ENCODE data around the gene OR4K14.

OR4K14 gene

GRCh38 chr14:20019257-20019865 is at the start of gene OR4K14:
Gene OR4K14 (minus strand): TSS chr14:20019307. CDS start chr14:20015193, 4,114 bp downstream.
- H3K27ac ChIP-seq = no peak within 1 kb of the TSS
- TF ChIP-seq, protein P1, sequence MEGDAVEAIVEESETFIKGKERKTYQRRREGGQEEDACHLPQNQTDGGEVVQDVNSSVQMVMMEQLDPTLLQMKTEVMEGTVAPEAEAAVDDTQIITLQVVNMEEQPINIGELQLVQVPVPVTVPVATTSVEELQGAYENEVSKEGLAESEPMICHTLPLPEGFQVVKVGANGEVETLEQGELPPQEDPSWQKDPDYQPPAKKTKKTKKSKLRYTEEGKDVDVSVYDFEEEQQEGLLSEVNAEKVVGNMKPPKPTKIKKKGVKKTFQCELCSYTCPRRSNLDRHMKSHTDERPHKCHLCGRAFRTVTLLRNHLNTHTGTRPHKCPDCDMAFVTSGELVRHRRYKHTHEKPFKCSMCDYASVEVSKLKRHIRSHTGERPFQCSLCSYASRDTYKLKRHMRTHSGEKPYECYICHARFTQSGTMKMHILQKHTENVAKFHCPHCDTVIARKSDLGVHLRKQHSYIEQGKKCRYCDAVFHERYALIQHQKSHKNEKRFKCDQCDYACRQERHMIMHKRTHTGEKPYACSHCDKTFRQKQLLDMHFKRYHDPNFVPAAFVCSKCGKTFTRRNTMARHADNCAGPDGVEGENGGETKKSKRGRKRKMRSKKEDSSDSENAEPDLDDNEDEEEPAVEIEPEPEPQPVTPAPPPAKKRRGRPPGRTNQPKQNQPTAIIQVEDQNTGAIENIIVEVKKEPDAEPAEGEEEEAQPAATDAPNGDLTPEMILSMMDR (conservative IDR thresholded peaks at IDR 0.05) = no peak
- no peak for TF ChIP-seq ZFX (IDR thresholded peaks at IDR 0.05)

GRCh38 chr14:20059745-20060144 is 40.6 kb upstream of the OR4K14 start, which contains the start of gene OR4L1:
Gene OR4L1 (plus strand): TSS chr14:20060045. CDS start chr14:20060045, 0 bp downstream.
- TF ChIP-seq ZFX (IDR thresholded peaks at IDR 0.05) = no peak
- no peak within 1 kb of the TSS for H3K27ac ChIP-seq

DNA sequence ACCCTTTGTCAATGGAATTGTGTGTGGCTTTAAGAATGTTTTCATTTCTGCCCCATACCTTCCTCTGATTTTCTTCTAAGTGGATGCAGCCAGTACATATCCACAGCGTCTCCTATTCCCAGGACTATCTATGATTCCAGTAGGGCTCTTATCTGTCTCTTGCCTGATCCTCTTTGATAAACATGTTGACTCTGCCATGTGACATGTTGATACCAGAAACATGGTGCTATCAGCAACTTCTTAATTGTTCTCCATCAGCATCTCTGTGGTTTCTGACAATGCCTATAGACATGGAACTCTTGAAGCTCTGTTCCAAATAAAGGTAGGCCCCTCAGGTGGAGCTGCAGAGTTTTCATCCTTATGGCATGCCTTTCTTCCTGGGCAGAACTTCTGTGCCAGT is 29.1 kb upstream of the OR4K14 start:
- TF ChIP-seq, protein P1 (conservative IDR thresholded peaks at IDR 0.05) = no peak
- TF ChIP-seq ZFX (IDR thresholded peaks at IDR 0.05) = no peak
- H3K27ac ChIP-seq = no peak overlapping the region

DNA sequence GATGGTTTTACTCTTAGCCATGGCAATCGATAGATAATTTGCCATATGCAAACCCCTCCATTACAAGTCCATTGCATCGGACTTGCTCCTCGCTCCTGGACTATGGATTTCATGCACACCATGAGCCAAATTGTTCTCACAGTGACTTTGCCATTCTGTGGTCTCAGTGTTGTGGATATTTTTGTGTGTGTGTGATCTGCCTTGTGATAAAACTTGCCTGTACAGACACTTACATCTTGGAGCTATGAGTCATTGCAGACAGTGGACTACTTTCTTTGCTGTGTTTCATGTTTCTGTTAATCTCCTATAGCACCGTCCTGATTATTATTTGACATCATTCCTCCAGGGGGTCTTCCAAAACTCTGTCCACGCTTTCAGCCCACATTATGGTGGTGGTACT is 25.1 kb upstream of the OR4K14 start:
- H3K27ac ChIP-seq = no peak overlapping the region
- TF ChIP-seq, protein P1 (conservative IDR thresholded peaks at IDR 0.05) = no peak
- TF ChIP-seq ZFX (IDR thresholded peaks at IDR 0.05) = no peak

GRCh38 chr14:20035938-20036337 is 16.8 kb upstream of the OR4K14 start, which contains the start of gene OR4K13:
Gene OR4K13 (minus strand): TSS chr14:20036038. CDS start chr14:20034758, 1,280 bp downstream.
- TF ChIP-seq, protein P1 (conservative IDR thresholded peaks at IDR 0.05) = no peak
- TF ChIP-seq ZFX (IDR thresholded peaks at IDR 0.05) = no peak
- no peak within 1 kb of the TSS for H3K27ac ChIP-seq

DNA sequence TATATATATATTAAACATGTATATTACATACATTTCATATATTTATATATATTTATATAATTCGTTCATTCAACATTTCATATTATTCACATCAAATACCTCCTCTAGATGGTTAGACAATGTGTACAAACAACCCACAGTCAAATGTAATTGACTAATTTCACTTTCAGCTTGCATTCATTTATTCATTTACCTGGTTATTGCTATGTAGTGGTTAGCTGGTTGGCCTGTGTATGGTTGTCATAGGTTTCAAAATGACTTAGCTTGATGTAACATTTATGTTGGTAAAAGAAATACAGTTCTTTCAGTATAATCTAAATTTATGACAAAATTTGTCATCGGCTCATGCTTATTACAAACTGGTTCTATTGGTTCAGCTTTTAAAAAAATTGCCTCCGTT is 16.3 kb upstream of the OR4K14 start:
- no peak overlapping the region for H3K27ac ChIP-seq
- TF ChIP-seq ZFX (IDR thresholded peaks at IDR 0.05) = no peak
- TF ChIP-seq, protein P1 (conservative IDR thresholded peaks at IDR 0.05) = no peak

DNA sequence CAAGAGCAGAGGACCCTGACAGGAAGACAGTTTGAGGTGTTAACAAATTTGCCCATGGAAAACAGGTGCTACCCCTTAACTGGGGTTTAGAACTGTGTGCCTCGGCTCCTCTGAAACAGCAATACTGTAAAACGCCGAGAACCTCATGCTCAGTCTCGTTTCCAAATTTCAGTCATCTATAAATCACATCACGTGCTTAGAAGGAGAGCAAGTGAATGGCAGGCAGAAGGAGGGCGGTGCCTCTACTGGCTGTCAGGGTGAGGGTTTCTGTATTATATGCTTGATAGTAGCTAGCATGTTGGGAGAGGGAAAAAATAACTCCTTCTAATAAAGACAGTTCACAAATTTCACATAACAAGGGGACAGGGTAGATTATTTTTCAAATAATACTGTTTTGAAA is 12.0 kb upstream of the OR4K14 start:
- no peak overlapping the region for H3K27ac ChIP-seq
- no peak for TF ChIP-seq ZFX (IDR thresholded peaks at IDR 0.05)
- TF ChIP-seq, protein P1 (conservative IDR thresholded peaks at IDR 0.05) = no peak

DNA sequence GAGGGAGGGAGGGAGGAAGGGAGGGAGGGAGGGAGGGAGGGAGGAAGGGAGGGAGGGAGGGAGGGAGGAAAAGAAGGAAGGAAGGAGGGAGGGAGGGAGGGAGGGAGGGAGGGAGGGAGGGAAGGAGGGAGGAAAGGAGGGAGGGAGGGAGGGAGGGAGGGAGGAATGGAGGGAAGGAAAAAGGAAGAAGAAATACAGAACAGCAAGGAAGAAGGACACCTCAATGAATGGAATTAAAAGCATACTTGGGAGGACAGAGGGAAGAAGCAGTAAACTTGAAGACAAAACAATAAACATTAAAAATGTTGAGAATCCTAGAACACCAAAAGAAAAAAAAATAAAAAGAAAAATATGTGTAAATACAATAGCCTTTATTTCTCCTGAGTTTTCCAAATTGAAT is 11.0 kb downstream of the OR4K14 start:
- TF ChIP-seq ZFX (IDR thresholded peaks at IDR 0.05) = no peak
- TF ChIP-seq, protein P1 (conservative IDR thresholded peaks at IDR 0.05) = no peak
- H3K27ac ChIP-seq = no peak overlapping the region
